ENCODE measurements around the gene RASGRF2.

Gene RASGRF2, protein sequence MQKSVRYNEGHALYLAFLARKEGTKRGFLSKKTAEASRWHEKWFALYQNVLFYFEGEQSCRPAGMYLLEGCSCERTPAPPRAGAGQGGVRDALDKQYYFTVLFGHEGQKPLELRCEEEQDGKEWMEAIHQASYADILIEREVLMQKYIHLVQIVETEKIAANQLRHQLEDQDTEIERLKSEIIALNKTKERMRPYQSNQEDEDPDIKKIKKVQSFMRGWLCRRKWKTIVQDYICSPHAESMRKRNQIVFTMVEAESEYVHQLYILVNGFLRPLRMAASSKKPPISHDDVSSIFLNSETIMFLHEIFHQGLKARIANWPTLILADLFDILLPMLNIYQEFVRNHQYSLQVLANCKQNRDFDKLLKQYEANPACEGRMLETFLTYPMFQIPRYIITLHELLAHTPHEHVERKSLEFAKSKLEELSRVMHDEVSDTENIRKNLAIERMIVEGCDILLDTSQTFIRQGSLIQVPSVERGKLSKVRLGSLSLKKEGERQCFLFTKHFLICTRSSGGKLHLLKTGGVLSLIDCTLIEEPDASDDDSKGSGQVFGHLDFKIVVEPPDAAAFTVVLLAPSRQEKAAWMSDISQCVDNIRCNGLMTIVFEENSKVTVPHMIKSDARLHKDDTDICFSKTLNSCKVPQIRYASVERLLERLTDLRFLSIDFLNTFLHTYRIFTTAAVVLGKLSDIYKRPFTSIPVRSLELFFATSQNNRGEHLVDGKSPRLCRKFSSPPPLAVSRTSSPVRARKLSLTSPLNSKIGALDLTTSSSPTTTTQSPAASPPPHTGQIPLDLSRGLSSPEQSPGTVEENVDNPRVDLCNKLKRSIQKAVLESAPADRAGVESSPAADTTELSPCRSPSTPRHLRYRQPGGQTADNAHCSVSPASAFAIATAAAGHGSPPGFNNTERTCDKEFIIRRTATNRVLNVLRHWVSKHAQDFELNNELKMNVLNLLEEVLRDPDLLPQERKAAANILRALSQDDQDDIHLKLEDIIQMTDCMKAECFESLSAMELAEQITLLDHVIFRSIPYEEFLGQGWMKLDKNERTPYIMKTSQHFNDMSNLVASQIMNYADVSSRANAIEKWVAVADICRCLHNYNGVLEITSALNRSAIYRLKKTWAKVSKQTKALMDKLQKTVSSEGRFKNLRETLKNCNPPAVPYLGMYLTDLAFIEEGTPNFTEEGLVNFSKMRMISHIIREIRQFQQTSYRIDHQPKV (N-terminal part only)

GRCh38 chr5:80959768-80960442 lies at the start of gene RASGRF2:
RASGRF2 (plus strand) TSS chr5:80960363; CDS start chr5:80960739, 376 bp downstream.
- peak; percentile 33 for DNase-seq (ENCODE audit: low read depth)

GRCh38 chr5:80912479-80912878 lies 47.7 kb upstream of the RASGRF2 start:
- no peak for DNase-seq (ENCODE audit: low read depth)

GRCh38 chr5:80915716-80916115 lies 44.4 kb upstream of the RASGRF2 start:
- DNase-seq (ENCODE audit: low read depth), result no peak

DNA sequence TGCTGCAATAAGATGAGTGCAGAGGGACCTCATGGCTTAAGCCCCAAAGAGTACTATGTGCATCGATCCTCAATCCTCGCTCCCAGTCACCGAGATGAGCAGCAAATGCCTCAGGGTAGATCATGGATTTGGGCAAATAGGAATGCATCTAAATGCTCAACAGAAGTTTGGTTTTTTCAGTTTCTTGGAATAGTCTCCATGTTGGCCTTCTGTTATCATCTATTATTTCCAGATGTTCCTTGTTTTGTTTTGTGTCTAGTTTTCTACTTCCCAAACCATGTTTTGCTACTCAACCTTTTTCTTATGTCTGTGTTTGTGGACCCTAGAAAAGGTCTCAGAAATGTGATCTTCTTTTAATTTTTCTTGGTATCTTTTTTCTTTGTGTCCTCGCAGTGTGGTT lies 43.5 kb upstream of the RASGRF2 start:
- no peak for DNase-seq (ENCODE audit: low read depth)

GRCh38 chr5:80917631-80918030 lies 42.5 kb upstream of the RASGRF2 start:
- DNase-seq (ENCODE audit: low read depth), result no peak

DNA sequence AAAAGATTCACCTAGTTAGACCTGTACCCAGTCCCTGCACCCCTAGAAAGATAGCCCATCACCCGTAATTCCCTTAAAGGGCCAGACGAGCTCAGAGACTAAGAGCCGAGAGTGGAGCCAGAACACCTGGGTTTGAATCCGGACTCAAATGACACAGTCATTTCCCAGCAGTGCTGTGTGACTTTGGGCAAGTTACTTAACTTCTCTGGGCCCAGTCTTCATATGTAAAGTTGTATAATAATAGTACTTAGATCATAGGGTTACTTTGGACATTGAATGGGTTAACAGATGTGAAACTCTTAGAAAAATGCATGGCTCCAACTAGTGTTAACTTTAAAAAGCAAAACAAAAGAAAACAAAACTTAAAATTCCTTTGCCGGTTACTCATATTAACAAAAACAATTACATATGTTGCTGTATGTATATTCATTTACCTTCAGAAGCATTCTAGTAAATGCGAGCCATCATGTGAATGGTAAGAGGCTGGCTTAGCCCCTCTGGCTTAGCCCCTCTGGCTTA lies 40.4 kb upstream of the RASGRF2 start:
- no peak for DNase-seq (ENCODE audit: low read depth)

GRCh38 chr5:80920333-80920732 lies 39.8 kb upstream of the RASGRF2 start:
- DNase-seq (ENCODE audit: low read depth), result no peak

GRCh38 chr5:80921026-80921425 lies 39.1 kb upstream of the RASGRF2 start:
- DNase-seq (ENCODE audit: low read depth), result no peak

GRCh38 chr5:80925931-80926330 lies 34.2 kb upstream of the RASGRF2 start:
- DNase-seq (ENCODE audit: low read depth), result no peak

- DNase-seq (ENCODE audit: low read depth), result no peak
Measured at GRCh38 chr5:80926536-80926935, 33.6 kb upstream of the RASGRF2 start.

- DNase-seq (ENCODE audit: low read depth), result no peak
Measured at GRCh38 chr5:80926979-80927656, 33.0 kb upstream of the RASGRF2 start.

DNA sequence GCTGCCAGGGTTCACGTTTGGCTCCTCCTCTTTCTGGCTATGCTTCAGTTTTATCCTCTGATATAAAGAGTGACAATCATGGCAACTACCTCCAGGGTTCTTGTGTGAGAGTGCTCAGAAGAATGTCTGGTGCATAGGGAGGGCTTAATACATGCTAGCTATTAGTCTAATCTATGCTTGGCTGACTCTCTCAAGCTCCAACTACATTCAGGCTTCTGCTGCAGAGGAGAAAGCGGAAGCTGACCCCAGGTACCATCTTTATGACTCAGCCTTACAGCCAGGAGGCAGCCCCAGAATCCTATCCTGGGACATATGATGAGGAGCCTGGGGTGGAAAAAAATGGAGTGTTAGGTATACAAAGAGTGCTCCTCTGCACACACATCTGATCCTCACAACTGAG lies 32.1 kb upstream of the RASGRF2 start:
- no peak for DNase-seq (ENCODE audit: low read depth)

GRCh38 chr5:80930940-80931339 lies 29.2 kb upstream of the RASGRF2 start:
- DNase-seq (ENCODE audit: low read depth), result no peak

- DNase-seq (ENCODE audit: low read depth), result no peak
Measured at GRCh38 chr5:80931411-80931810, 28.8 kb upstream of the RASGRF2 start.

GRCh38 chr5:80933036-80933435 lies 27.1 kb upstream of the RASGRF2 start:
- DNase-seq (ENCODE audit: low read depth), result no peak

GRCh38 chr5:80934751-80935150 lies 25.4 kb upstream of the RASGRF2 start:
- DNase-seq (ENCODE audit: low read depth), result no peak

DNA sequence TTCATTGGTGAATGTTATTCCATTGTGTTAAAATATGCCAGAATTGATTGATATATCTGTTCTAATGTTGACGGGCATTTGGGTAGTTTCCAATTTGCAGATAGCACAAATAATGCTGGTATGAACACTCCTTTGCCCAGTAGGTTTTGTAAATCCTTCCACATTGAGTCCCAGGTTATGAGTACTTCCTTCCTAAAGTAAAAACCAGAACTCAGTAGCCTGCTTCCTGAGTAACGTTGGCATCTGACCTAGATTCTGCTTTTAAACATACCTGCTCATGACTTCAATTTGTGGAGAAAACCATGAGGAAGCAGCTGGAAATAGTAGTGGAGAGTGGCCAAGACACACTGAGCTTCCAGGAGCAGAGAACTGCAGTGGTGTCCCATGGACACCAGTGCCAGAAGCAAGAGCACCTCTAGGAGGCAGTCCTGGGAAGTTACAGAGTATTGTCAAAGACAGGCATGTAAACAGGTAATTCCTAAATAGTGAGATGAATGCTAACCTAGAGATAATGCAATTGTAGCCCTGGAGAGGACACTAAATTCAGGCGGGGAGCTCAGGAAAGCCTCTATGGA lies 24.3 kb upstream of the RASGRF2 start:
- DNase-seq (ENCODE audit: low read depth), result no peak

DNA sequence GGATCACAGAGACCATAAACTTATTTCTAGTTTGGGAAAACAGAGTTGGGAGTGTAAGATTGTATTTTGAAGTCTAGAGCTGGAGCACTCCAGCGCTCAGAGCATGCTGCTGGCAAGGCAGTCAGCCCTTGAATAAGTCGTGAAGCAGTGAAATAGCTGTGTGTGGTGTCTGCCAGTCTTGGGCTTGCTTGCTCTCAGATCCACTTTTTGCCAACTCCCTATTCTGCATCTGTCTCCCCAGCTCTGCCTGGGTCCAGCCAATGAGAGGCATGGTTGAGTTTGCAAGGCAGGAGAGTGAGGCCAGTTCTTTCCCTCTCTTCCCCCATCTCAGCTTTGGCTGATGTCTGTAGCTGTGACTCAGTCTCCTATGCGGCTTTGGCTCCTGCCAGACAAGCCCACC lies 23.3 kb upstream of the RASGRF2 start:
- DNase-seq (ENCODE audit: low read depth), result no peak

DNA sequence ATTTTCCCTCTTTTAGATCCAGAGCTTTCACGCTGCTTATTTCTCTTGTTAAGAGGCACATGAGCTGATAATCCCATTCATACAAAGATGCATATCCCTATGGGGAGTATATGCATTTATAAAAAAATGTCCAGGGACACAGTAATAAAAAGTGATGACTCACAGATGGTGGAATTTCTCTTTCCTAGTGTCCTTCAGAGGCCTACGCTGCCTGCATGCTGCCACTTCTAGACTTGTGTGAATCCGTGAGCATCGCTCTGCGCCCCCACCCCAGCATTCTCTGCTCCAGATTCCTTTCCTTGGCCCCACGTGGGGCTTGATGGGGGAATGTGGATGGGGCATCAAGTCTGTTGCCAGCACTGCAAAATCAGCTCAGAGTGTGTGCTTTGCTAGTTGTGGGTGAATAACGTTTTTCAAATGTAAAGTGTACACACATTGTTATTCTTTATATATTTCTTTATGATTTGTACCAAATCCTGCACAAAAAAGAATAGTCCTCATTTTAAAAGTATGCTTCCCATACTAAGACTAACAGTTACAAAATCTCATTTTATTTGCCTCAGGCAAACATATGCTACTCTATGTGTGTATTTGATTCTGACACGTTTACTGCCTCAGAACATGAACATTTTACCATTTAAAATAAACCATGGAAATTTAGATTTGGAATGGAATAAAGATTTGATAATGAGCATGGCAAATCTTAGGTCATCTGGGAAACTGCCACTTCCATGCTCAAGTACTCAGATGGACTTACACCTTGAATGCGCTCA lies 22.4 kb upstream of the RASGRF2 start:
- DNase-seq (ENCODE audit: low read depth), result no peak

GRCh38 chr5:80941496-80941895 lies 18.7 kb upstream of the RASGRF2 start:
- DNase-seq (ENCODE audit: low read depth), result no peak
